Endodermal cell (in vitro differentiated cells): ENCODE results near the gene SIAH1. TPM values are rescaled to one million over a fixed set of nuclear protein-coding genes. Genes with fewer than 3 reads are reported as not detected.
"Not testable (repeated sequence)": the region's sequence is repeated elsewhere in the genome, so short reads cannot be mapped to it uniquely, and the experiment has no call there.

Source experiments
- DNase-seq: peaks from one replicate; pipeline ENCODE4 v3.0.0-alpha.2; 2017
- H3K27ac ChIP-seq: 2 replicates; pipeline ENCODE4 v1.5.1; 2013; ENCODE audit warnings: mild to moderate bottlenecking, low read depth, low read length, moderate library complexity
- H3K27me3 ChIP-seq: 2 replicates; pipeline ENCODE4 v1.6.1; 2013; ENCODE audit warnings: mild to moderate bottlenecking, low read length, moderate library complexity; ENCODE audit not compliant: insufficient read depth, control insufficient read depth, poor library complexity, severe bottlenecking
- H3K36me3 ChIP-seq: 2 replicates; pipeline ENCODE4 v1.7.0; 2013; ENCODE audit warnings: mild to moderate bottlenecking, low read length, moderate library complexity; ENCODE audit not compliant: control insufficient read depth, insufficient read depth
- H3K4me1 ChIP-seq: one replicate; pipeline ENCODE4 v1.7.0; 2013; ENCODE audit warnings: low read length; ENCODE audit not compliant: control insufficient read depth, insufficient read depth
- H3K4me3 ChIP-seq: 2 replicates; pipeline ENCODE4 v1.5.1; 2013; ENCODE audit warnings: mild to moderate bottlenecking, low read length, moderate library complexity
- H3K9ac ChIP-seq: 2 replicates; pipeline ENCODE4 v1.6.1; 2013; ENCODE audit warnings: mild to moderate bottlenecking, low read length, moderate library complexity; ENCODE audit not compliant: poor library complexity, severe bottlenecking; ENCODE audit errors: extremely low read depth
- H3K9me3 ChIP-seq: 2 replicates; pipeline ENCODE4 v1.6.1; 2013; ENCODE audit warnings: mild to moderate bottlenecking, low read length, moderate library complexity; ENCODE audit not compliant: control insufficient read depth
- H3K27ac Mint-ChIP-seq: 2 replicates; pipeline ENCODE4 v1.8.0; 2020; ENCODE audit warnings: mixed read lengths
- H3K27me3 Mint-ChIP-seq: 2 replicates; pipeline ENCODE4 v1.8.0; 2021; ENCODE audit warnings: mild to moderate bottlenecking, mixed read lengths; ENCODE audit not compliant: insufficient read depth
- H3K36me3 Mint-ChIP-seq: 2 replicates; pipeline ENCODE4 v1.8.0; 2020; ENCODE audit warnings: low read depth, mixed read lengths
- H3K4me1 Mint-ChIP-seq: 2 replicates; pipeline ENCODE4 v1.8.0; 2020; ENCODE audit warnings: mixed read lengths
- H3K4me3 Mint-ChIP-seq: 2 replicates; pipeline ENCODE4 v1.8.0; 2020; ENCODE audit warnings: mild to moderate bottlenecking, moderate library complexity, mixed read lengths
- H3K9me3 Mint-ChIP-seq: 2 replicates; pipeline ENCODE4 v1.8.0; 2020; ENCODE audit warnings: mild to moderate bottlenecking, mixed read lengths
- WGBS, 2 experiments: methylation state at CpG; one replicate each; pipeline versions ENCODE4 v1.1.5 to v1.1.7; 2013; ENCODE audit warnings: missing lambda C conversion rate in 2 of 2, mixed read lengths in 1 of 2; ENCODE audit not compliant: insufficient coverage in 1 of 2, insufficient read length in 1 of 2; 5-methylcytosine and 5-hydroxymethylcytosine counted together
- total RNA-seq, 2 donors: library from RNA; stranded (reverse); fragmentation: NEBNext Ultra II Directional in 1 of 2; extraction: Animal tissue kit (Norgen Biotek cat#: 25700) in 1 of 2; gene quantifications; 2 replicates in 1 of 2; 3 replicates in 1 of 2; pipeline ENCODE4 v1.2.1, GENCODE V29; 2021
- TF ChIP-seq, protein P1 (sequence below): fragments of 200-600 bp; sonication (generic); conservative IDR thresholded peaks from 2 replicates; pipeline ENCODE4 v1.5.0; 2021; ENCODE audit warnings: antibody characterized with exemption, mild to moderate bottlenecking

SIAH1 gene
- total RNA-seq, 2 donors from 2014 or later = 32.8 to 37.5 TPM

DNA sequence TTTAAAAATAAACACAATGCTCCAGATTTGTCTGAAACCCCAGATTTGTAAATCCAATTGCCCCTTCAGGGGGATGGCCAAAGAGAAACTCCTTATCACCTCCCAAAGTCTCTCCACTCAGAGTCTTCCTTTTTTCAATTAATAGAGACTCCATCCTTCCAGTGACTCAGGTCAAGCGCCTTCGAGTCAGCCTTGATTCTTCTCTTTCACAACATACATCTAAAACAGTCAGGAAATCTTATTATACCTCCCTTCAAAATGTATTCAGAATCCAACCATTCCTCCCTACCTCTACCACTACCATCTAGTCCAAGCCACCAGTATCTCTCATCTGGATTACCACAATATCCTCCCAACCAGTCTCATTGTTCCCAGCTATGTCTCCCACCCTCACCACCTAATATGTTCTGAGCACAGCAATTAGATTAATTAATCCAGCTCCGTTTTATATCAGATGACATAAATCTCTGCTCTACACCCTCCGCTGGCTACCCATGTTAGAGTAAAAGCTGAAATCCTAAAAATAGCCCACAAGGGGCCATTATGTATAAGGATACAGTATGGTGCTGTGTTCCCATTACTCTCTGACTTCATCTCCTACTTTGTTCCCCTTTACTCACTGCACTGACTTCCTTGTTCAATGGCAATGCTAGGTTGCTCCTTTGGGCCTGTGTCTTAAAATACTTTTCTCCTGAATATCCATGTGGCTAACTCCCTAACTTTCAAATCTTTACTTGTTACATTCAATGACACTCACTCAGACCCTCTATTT, 11.8 kb downstream of the SIAH1 start:
- peak overlapping the region; percentile 40 for H3K27ac ChIP-seq
- peaks cover 6% of the 10 kb centered on the region for H3K4me1 ChIP-seq
- Mint-ChIP-seq H3K9me3 (no peaks in the 10 kb centered on the region), H3K4me3 (no peak overlapping the region), H3K27ac (no peak overlapping the region), H3K4me1 (peaks cover 9% of the 10 kb centered on the region), H3K36me3 (no peaks in the 10 kb centered on the region), H3K27me3 (no peaks in the 10 kb centered on the region)
- H3K4me3 ChIP-seq = no peak overlapping the region
- 97% methylated on average over 3 to 4 of the region's 4 CpGs for WGBS, 2 experiments
- TF ChIP-seq, protein P1, sequence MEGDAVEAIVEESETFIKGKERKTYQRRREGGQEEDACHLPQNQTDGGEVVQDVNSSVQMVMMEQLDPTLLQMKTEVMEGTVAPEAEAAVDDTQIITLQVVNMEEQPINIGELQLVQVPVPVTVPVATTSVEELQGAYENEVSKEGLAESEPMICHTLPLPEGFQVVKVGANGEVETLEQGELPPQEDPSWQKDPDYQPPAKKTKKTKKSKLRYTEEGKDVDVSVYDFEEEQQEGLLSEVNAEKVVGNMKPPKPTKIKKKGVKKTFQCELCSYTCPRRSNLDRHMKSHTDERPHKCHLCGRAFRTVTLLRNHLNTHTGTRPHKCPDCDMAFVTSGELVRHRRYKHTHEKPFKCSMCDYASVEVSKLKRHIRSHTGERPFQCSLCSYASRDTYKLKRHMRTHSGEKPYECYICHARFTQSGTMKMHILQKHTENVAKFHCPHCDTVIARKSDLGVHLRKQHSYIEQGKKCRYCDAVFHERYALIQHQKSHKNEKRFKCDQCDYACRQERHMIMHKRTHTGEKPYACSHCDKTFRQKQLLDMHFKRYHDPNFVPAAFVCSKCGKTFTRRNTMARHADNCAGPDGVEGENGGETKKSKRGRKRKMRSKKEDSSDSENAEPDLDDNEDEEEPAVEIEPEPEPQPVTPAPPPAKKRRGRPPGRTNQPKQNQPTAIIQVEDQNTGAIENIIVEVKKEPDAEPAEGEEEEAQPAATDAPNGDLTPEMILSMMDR = no peak
- DNase-seq = no peak
- H3K9me3 ChIP-seq = no peaks in the 10 kb centered on the region
- no peaks in the 10 kb centered on the region for H3K27me3 ChIP-seq
- no peak overlapping the region for H3K9ac ChIP-seq
- no peaks in the 10 kb centered on the region for H3K36me3 ChIP-seq

DNA sequence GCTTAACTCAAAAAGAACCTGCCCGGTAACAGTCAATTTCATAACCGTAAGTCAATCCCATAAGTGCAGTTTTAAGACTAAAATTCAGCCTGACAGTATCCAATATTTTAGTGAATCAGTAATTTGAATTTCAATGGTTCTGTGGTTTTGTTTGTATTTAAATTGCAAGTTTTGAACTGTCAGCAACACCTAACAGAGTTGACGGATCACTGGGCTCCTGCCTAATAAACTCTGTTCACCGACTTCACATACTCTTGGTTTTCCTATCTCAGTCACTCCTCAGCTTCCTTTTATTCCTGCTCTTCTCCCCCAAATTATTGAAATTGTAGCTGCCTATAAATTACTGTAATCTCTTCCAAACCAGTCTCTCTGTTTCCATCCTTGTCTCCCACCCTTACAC, 12.5 kb downstream of the SIAH1 start:
- Mint-ChIP-seq H3K27ac (no peak overlapping the region), H3K9me3 (no peaks in the 10 kb centered on the region), H3K27me3 (no peaks in the 10 kb centered on the region), H3K4me1 (peaks cover 9% of the 10 kb centered on the region), H3K36me3 (no peaks in the 10 kb centered on the region), H3K4me3 (no peak overlapping the region)
- no peaks in the 10 kb centered on the region for H3K27me3 ChIP-seq
- peaks cover 6% of the 10 kb centered on the region for H3K4me1 ChIP-seq
- WGBS, 2 experiments = 97% methylated on average over 4 of the region's 4 CpGs
- H3K9me3 ChIP-seq = no peaks in the 10 kb centered on the region
- H3K4me3 ChIP-seq = no peak overlapping the region
- H3K9ac ChIP-seq = no peak overlapping the region
- H3K36me3 ChIP-seq = no peaks in the 10 kb centered on the region
- TF ChIP-seq, protein P1 = no peak
- no peak for DNase-seq
- H3K27ac ChIP-seq = peak overlapping the region; percentile 40

DNA sequence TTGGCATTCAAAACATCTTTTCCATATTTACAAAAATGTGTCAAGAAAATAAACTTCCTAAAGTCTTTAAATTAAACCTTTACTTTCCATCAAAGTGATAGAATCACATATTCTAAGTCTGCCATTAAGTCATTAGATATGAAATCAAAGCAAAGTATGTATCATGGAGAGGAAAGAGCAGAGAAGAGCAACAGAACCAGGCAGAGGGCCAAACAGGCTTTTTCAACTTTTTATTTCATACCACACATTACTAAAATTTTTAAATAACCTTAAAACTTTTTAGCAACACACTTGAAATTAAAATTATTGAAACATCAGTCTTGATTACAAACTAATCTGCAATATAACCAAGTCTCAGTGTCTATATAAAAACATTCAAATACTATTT, 13.8 kb downstream of the SIAH1 start:
- no peak overlapping the region for H3K4me3 ChIP-seq
- no peak overlapping the region for H3K27ac Mint-ChIP-seq
- no peak overlapping the region for H3K27ac ChIP-seq
- H3K9me3 ChIP-seq = no peaks in the 10 kb centered on the region
- H3K4me1 Mint-ChIP-seq = peaks cover 11% of the 10 kb centered on the region
- H3K36me3 Mint-ChIP-seq = no peaks in the 10 kb centered on the region
- no peaks in the 10 kb centered on the region for H3K9me3 Mint-ChIP-seq
- no peaks in the 10 kb centered on the region for H3K27me3 ChIP-seq
- peaks cover 6% of the 10 kb centered on the region for H3K4me1 ChIP-seq
- H3K27me3 Mint-ChIP-seq = no peaks in the 10 kb centered on the region
- no peak overlapping the region for H3K4me3 Mint-ChIP-seq
- no peak for DNase-seq
- TF ChIP-seq, protein P1 = no peak
- H3K36me3 ChIP-seq = no peaks in the 10 kb centered on the region
- no peak overlapping the region for H3K9ac ChIP-seq

DNA sequence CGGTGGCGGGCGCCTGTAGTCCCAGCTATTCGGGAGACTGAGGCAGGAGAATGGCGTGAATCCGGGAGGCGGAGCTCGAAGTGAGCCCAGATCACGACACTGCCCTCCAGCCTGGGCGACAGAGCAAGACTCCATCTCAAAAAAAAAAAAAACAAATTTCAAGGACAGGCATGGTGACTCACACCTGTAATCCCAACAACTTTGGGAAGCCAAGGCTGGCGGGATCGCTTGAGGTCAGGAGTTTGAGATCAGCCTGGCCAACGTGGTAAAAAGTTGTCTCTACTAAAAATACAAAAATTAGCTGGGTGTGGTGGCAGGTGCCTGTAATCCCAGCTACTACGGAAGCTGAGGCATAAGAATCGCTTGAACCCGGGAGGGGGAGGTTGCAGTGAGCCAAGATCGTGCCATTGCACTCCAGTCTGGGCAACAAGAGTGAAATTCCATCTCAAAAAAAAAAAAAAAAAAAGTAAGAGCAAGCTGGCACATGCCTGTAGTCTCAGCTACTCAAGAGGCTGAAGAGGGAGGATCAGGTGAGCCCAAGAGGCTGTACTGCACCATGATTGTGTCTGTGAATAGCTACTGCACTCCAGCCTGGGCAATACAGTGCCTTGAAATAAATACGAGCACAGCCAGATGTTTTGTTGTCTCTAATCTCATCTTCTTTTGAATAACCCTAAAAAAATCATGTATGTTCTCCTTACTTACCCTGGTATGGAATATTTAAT, 14.4 kb downstream of the SIAH1 start:
- not testable (repeated sequence) for H3K4me3 Mint-ChIP-seq, H3K36me3 ChIP-seq, H3K27me3 Mint-ChIP-seq, H3K36me3 Mint-ChIP-seq, H3K9ac ChIP-seq, DNase-seq, H3K4me1 ChIP-seq, H3K27me3 ChIP-seq, H3K27ac Mint-ChIP-seq, H3K27ac ChIP-seq, H3K4me3 ChIP-seq, H3K9me3 Mint-ChIP-seq, H3K9me3 ChIP-seq
- peaks cover 11% of the 10 kb centered on the region for H3K4me1 Mint-ChIP-seq
- 90 to 94% methylated on average over 6 to 18 of the region's 18 CpGs for WGBS, 2 experiments
